Breast epithelium (tissue), 3 donors: ENCODE results near the gene P4HA3.

Experiments
- POLR2A ChIP-seq: fragments of 450-650 bp; IDR thresholded peaks from one replicate; pipeline ENCODE4 v1.6.1; 2016; ENCODE audit warnings: antibody characterized with exemption, mild to moderate bottlenecking, moderate library complexity
- POLR2AphosphoS5 ChIP-seq, 3 donors: sonication (generic); formaldehyde crosslinking; IDR thresholded peaks; one replicate each; pipeline ENCODE4 v1.6.1; 2017; ENCODE audit warnings: antibody characterized with exemption in 3 of 3
- TF ChIP-seq, protein P1 (sequence below), 3 donors: fragments of 450-650 bp; IDR thresholded peaks; one replicate each; pipeline ENCODE4 v1.5.1; 2016 to 2017; ENCODE audit warnings: antibody characterized with exemption in 3 of 3, mild to moderate bottlenecking in 3 of 3, moderate library complexity in 3 of 3

DNA sequence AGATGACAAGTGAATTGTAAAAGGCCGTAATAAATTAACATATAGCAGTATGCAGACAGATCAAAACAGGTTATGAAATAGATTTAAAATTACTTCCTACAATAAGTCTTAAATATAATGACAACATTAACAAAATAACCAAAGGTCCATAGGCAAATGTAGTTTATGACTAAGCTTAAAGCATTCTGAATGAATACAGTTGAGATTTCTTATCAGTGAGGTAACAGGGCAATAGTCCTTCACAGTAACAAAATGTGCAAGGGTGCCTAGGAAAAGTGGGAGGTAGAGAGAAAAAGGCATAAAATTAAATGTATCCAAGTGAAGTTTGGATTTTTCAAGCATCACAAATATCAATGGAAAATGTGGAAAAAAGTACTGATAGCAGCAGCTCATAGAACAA is 20.9 kb upstream of the P4HA3 start:
- TF ChIP-seq, protein P1, sequence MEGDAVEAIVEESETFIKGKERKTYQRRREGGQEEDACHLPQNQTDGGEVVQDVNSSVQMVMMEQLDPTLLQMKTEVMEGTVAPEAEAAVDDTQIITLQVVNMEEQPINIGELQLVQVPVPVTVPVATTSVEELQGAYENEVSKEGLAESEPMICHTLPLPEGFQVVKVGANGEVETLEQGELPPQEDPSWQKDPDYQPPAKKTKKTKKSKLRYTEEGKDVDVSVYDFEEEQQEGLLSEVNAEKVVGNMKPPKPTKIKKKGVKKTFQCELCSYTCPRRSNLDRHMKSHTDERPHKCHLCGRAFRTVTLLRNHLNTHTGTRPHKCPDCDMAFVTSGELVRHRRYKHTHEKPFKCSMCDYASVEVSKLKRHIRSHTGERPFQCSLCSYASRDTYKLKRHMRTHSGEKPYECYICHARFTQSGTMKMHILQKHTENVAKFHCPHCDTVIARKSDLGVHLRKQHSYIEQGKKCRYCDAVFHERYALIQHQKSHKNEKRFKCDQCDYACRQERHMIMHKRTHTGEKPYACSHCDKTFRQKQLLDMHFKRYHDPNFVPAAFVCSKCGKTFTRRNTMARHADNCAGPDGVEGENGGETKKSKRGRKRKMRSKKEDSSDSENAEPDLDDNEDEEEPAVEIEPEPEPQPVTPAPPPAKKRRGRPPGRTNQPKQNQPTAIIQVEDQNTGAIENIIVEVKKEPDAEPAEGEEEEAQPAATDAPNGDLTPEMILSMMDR (IDR thresholded peaks at IDR 0.05) = no peak
- TF ChIP-seq POLR2A = no peak
- no peak for TF ChIP-seq POLR2AphosphoS5 (IDR thresholded peaks at IDR 0.05)
